ENCODE results near the gene FUT2.

- TF ChIP-seq SIN3A (IDR thresholded peaks at IDR 0.05; ENCODE audit: low read depth) = no peak
- no peak for TF ChIP-seq CTCF (IDR thresholded peaks at IDR 0.05 in 2 of 3, conservative IDR thresholded peaks at IDR 0.05 in 1 of 3; ENCODE audit: borderline replicate concordance in 1 of 3, insufficient read depth in 1 of 3, low read depth in 2 of 3, low read length in 2 of 3)
Observed at GRCh38 chr19:48665786-48666185, 30.0 kb upstream of the FUT2 start.

Data from HCT116 (cell line).